PC-3 (cell line): ENCODE data around the gene C3orf33.

Experiments
- EZH2phosphoT487 ChIP-seq: fragments of 300-600 bp; sonication (generic); IDR thresholded peaks from 2 replicates; pipeline ENCODE4 v1.6.1; 2018; ENCODE audit warnings: mild to moderate bottlenecking, antibody characterized with exemption, low read length, borderline replicate concordance
- TF ChIP-seq, protein P1 (sequence below): fragments of 300-600 bp; sonication (generic); conservative IDR thresholded peaks from 2 replicates; pipeline ENCODE4 v1.5.1; 2017; ENCODE audit warnings: antibody characterized with exemption, low read depth, mild to moderate bottlenecking, low read length

DNA sequence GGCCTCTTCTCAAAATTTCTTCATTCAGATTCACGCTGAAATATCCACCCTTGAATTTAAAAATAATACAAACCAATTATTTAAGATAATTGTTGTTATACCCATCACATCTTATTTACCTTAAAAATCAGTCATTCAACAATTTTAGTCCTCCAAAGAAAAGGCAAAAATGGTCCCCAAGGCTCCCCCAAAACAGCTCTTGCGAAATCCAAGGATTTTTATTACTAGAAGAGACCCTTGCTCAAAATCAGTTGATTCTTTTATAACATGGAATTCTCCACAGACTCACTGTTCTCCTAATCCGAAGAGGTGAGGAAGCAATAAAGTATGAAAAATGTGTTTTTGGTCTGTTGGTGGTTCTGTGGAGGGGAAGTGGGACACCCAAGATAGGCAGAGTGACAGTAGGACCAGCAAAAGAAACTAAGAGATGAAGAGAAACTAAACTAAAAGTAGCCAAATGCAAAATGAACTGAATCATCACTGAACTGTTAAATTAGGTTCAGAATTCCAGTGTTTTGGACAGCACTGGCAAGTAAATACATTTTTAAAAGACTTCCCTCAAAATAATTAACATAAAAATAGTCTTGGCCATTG is 42.1 kb downstream of the C3orf33 start:
- TF ChIP-seq, protein P1, sequence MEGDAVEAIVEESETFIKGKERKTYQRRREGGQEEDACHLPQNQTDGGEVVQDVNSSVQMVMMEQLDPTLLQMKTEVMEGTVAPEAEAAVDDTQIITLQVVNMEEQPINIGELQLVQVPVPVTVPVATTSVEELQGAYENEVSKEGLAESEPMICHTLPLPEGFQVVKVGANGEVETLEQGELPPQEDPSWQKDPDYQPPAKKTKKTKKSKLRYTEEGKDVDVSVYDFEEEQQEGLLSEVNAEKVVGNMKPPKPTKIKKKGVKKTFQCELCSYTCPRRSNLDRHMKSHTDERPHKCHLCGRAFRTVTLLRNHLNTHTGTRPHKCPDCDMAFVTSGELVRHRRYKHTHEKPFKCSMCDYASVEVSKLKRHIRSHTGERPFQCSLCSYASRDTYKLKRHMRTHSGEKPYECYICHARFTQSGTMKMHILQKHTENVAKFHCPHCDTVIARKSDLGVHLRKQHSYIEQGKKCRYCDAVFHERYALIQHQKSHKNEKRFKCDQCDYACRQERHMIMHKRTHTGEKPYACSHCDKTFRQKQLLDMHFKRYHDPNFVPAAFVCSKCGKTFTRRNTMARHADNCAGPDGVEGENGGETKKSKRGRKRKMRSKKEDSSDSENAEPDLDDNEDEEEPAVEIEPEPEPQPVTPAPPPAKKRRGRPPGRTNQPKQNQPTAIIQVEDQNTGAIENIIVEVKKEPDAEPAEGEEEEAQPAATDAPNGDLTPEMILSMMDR, result no peak
- no peak for TF ChIP-seq EZH2phosphoT487
